KOPT-K1 (cell line): ENCODE results near the gene PRKN.

ENCODE experiments used
- H3K27ac ChIP-seq: fragments of 200-600 bp; sonication (generic); 2 replicates; pipeline ENCODE4 v1.5.1; 2016; ENCODE audit warnings: antibody characterized with exemption, mild to moderate bottlenecking, low read depth, low read length; ENCODE audit not compliant: poor library complexity, severe bottlenecking
- H3K36me3 ChIP-seq: fragments of 200-600 bp; sonication (generic); 2 replicates; pipeline ENCODE4 v1.5.1; 2017; ENCODE audit warnings: antibody characterized with exemption, mild to moderate bottlenecking, low read length, moderate library complexity; ENCODE audit not compliant: insufficient read depth
- H3K9me3 ChIP-seq: fragments of 200-600 bp; sonication (generic); 2 replicates; pipeline ENCODE4 v1.5.1; 2017; ENCODE audit warnings: antibody characterized with exemption, low read length, mild to moderate bottlenecking; ENCODE audit not compliant: insufficient read depth, poor library complexity, severe bottlenecking

Gene PRKN

GRCh38 chr6:162471842-162472241 lies 255.7 kb downstream of the PRKN start:
- no peaks in the 10 kb centered on the region for H3K9me3 ChIP-seq
- no peak overlapping the region for H3K27ac ChIP-seq

GRCh38 chr6:162468326-162468725 lies 259.2 kb downstream of the PRKN start:
- Histone ChIP-seq H3K27ac (no peak overlapping the region), H3K36me3 (no peaks in the 10 kb centered on the region), H3K9me3 (no peaks in the 10 kb centered on the region)

More at GRCh38 chr6:162471842-162472241, 255.7 kb downstream of the PRKN start:
- no peaks in the 10 kb centered on the region for H3K36me3 ChIP-seq

GRCh38 chr6:162467679-162468078 lies 259.9 kb downstream of the PRKN start:
- Histone ChIP-seq H3K36me3 (no peaks in the 10 kb centered on the region), H3K27ac (no peak overlapping the region), H3K9me3 (no peaks in the 10 kb centered on the region)

GRCh38 chr6:162463576-162463975 lies 264.0 kb downstream of the PRKN start:
- H3K36me3 ChIP-seq, result no peaks in the 10 kb centered on the region
- no peak overlapping the region for H3K27ac ChIP-seq
- no peaks in the 10 kb centered on the region for H3K9me3 ChIP-seq

GRCh38 chr6:162459985-162460384 lies 267.6 kb downstream of the PRKN start:
- Histone ChIP-seq H3K36me3 (no peaks in the 10 kb centered on the region), H3K27ac (no peak overlapping the region), H3K9me3 (no peaks in the 10 kb centered on the region)

GRCh38 chr6:162450358-162450757 lies 277.2 kb downstream of the PRKN start:
- no peaks in the 10 kb centered on the region for H3K36me3 ChIP-seq
- H3K27ac ChIP-seq, result no peak overlapping the region
- no peaks in the 10 kb centered on the region for H3K9me3 ChIP-seq

- no peaks in the 10 kb centered on the region for H3K9me3 ChIP-seq
- H3K27ac ChIP-seq, result no peak overlapping the region
- H3K36me3 ChIP-seq, result no peaks in the 10 kb centered on the region
Measured at GRCh38 chr6:162448294-162448693, 279.3 kb downstream of the PRKN start.

- Histone ChIP-seq H3K36me3 (no peaks in the 10 kb centered on the region), H3K9me3 (no peaks in the 10 kb centered on the region), H3K27ac (no peak overlapping the region)
Measured at GRCh38 chr6:162443101-162443500, 284.5 kb downstream of the PRKN start.

- Histone ChIP-seq H3K36me3 (no peaks in the 10 kb centered on the region), H3K9me3 (no peaks in the 10 kb centered on the region), H3K27ac (no peak overlapping the region)
Measured at GRCh38 chr6:162442687-162443086, 284.9 kb downstream of the PRKN start.

GRCh38 chr6:162441991-162442390 lies 285.6 kb downstream of the PRKN start:
- H3K27ac ChIP-seq, result no peak overlapping the region
- H3K9me3 ChIP-seq, result no peaks in the 10 kb centered on the region
- no peaks in the 10 kb centered on the region for H3K36me3 ChIP-seq

GRCh38 chr6:162438980-162439379 lies 288.6 kb downstream of the PRKN start:
- Histone ChIP-seq H3K9me3 (no peaks in the 10 kb centered on the region), H3K36me3 (no peaks in the 10 kb centered on the region), H3K27ac (no peak overlapping the region)

- Histone ChIP-seq H3K27ac (no peak overlapping the region), H3K9me3 (no peaks in the 10 kb centered on the region), H3K36me3 (no peaks in the 10 kb centered on the region)
Measured at GRCh38 chr6:162435071-162435470, 292.5 kb downstream of the PRKN start.

GRCh38 chr6:162421004-162421403 lies 306.6 kb downstream of the PRKN start:
- Histone ChIP-seq H3K36me3 (no peaks in the 10 kb centered on the region), H3K27ac (no peak overlapping the region), H3K9me3 (no peaks in the 10 kb centered on the region)

GRCh38 chr6:162416831-162417537 lies 310.6 kb downstream of the PRKN start:
- no peaks in the 10 kb centered on the region for H3K9me3 ChIP-seq
- no peak overlapping the region for H3K27ac ChIP-seq
- H3K36me3 ChIP-seq, result no peaks in the 10 kb centered on the region

GRCh38 chr6:162416307-162416706 lies 311.3 kb downstream of the PRKN start:
- Histone ChIP-seq H3K27ac (no peak overlapping the region), H3K9me3 (no peaks in the 10 kb centered on the region), H3K36me3 (no peaks in the 10 kb centered on the region)
